ENCODE results near the gene UTS2R.

DNA sequence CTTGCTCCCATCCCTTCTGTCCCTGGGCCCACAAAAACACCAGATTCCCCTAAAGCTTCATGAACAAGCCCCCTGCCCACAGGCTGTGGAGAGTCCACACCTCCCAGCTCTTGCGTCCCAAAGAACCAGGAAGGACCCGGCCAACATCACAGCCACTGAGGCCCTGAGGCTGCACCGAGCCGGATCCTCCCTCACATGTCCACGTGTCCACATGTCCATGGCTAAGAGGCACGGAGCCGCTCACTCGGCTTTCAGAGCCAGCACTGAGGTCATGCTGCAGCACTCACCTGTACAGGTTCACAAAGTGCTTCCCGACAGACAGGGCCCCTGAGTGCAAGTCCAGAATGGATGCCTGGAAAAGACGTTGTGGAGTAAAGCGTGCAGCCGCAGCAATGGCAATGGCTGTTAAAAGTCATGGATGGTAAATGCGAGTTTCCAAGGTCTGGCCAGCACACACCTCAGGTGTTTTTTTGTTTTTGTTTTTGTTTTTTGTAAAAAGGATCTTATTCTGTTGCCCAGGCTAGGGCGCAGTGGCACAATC is 34.6 kb downstream of the UTS2R start:
- TF ChIP-seq RAD21 (conservative IDR thresholded peaks at IDR 0.05): no peak
- TF ChIP-seq EZH2 (IDR thresholded peaks at IDR 0.05; ENCODE audit: borderline replicate concordance, insufficient read depth, low read length, poor library complexity, severe bottlenecking): no peak
- TF ChIP-seq, protein P1, sequence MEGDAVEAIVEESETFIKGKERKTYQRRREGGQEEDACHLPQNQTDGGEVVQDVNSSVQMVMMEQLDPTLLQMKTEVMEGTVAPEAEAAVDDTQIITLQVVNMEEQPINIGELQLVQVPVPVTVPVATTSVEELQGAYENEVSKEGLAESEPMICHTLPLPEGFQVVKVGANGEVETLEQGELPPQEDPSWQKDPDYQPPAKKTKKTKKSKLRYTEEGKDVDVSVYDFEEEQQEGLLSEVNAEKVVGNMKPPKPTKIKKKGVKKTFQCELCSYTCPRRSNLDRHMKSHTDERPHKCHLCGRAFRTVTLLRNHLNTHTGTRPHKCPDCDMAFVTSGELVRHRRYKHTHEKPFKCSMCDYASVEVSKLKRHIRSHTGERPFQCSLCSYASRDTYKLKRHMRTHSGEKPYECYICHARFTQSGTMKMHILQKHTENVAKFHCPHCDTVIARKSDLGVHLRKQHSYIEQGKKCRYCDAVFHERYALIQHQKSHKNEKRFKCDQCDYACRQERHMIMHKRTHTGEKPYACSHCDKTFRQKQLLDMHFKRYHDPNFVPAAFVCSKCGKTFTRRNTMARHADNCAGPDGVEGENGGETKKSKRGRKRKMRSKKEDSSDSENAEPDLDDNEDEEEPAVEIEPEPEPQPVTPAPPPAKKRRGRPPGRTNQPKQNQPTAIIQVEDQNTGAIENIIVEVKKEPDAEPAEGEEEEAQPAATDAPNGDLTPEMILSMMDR (IDR thresholded peaks at IDR 0.05; ENCODE audit: poor library complexity, severe bottlenecking): no peak
- no peak for TF ChIP-seq POLR2AphosphoS5 (IDR thresholded peaks at IDR 0.05)
- TF ChIP-seq, protein P2, sequence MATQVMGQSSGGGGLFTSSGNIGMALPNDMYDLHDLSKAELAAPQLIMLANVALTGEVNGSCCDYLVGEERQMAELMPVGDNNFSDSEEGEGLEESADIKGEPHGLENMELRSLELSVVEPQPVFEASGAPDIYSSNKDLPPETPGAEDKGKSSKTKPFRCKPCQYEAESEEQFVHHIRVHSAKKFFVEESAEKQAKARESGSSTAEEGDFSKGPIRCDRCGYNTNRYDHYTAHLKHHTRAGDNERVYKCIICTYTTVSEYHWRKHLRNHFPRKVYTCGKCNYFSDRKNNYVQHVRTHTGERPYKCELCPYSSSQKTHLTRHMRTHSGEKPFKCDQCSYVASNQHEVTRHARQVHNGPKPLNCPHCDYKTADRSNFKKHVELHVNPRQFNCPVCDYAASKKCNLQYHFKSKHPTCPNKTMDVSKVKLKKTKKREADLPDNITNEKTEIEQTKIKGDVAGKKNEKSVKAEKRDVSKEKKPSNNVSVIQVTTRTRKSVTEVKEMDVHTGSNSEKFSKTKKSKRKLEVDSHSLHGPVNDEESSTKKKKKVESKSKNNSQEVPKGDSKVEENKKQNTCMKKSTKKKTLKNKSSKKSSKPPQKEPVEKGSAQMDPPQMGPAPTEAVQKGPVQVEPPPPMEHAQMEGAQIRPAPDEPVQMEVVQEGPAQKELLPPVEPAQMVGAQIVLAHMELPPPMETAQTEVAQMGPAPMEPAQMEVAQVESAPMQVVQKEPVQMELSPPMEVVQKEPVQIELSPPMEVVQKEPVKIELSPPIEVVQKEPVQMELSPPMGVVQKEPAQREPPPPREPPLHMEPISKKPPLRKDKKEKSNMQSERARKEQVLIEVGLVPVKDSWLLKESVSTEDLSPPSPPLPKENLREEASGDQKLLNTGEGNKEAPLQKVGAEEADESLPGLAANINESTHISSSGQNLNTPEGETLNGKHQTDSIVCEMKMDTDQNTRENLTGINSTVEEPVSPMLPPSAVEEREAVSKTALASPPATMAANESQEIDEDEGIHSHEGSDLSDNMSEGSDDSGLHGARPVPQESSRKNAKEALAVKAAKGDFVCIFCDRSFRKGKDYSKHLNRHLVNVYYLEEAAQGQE (IDR thresholded peaks at IDR 0.05; ENCODE audit: borderline replicate concordance): no peak
- TF ChIP-seq EP300 (conservative IDR thresholded peaks at IDR 0.05; ENCODE audit: poor library complexity, severe bottlenecking): no peak
- no peak for TF ChIP-seq MXI1 (conservative IDR thresholded peaks at IDR 0.05; ENCODE audit: poor library complexity, severe bottlenecking)
